ENCODE data around the gene INAVA.

INAVA gene

GRCh38 chr1:200916152-200916551 is 21.5 kb downstream of the INAVA start:
- Histone ChIP-seq H3F3A (ENCODE audit: control insufficient read depth, insufficient read depth) (no peaks in the 10 kb centered on the region), H3K27ac (ENCODE audit: low read depth, low read length) (no peak overlapping the region), H3K9me2 (replicated peaks; ENCODE audit: control insufficient read depth, low read length) (no peaks in the 10 kb centered on the region), H3K36me3 (ENCODE audit: control insufficient read depth, low read length) (no peaks in the 10 kb centered on the region), H3K4me1 (ENCODE audit: control insufficient read depth, low read length) (no peaks in the 10 kb centered on the region), H3K4me2 (ENCODE audit: low read length) (no peak overlapping the region), H3K27me3 (ENCODE audit: control insufficient read depth, low read length) (no peaks in the 10 kb centered on the region), H3K79me2 (ENCODE audit: control insufficient read depth, low read length) (no peaks in the 10 kb centered on the region), H4K20me1 (ENCODE audit: control insufficient read depth, insufficient read depth, low read depth, low read length) (no peaks in the 10 kb centered on the region), H3K9me3 (ENCODE audit: control insufficient read depth, insufficient read depth, low read length) (no peaks in the 10 kb centered on the region), H3K4me3 (ENCODE audit: low read length) (no peak overlapping the region)
- TF ChIP-seq CTCF (IDR thresholded peaks at IDR 0.05; ENCODE audit: low read depth, low read length, poor library complexity, severe bottlenecking) (peak; percentile 26), EZH2phosphoT487 (IDR thresholded peaks at IDR 0.05; ENCODE audit: borderline replicate concordance, low read length) (no peak)

GRCh38 chr1:200916681-200917080 is 22.0 kb downstream of the INAVA start:
- Histone ChIP-seq H3K4me1 (ENCODE audit: control insufficient read depth, low read length) (no peaks in the 10 kb centered on the region), H3K27ac (ENCODE audit: low read depth, low read length) (no peak overlapping the region), H3F3A (ENCODE audit: control insufficient read depth, insufficient read depth) (no peaks in the 10 kb centered on the region), H3K9me3 (ENCODE audit: control insufficient read depth, insufficient read depth, low read length) (no peaks in the 10 kb centered on the region), H4K20me1 (ENCODE audit: control insufficient read depth, insufficient read depth, low read depth, low read length) (no peaks in the 10 kb centered on the region), H3K36me3 (ENCODE audit: control insufficient read depth, low read length) (no peaks in the 10 kb centered on the region), H3K4me3 (ENCODE audit: low read length) (no peak overlapping the region), H3K27me3 (ENCODE audit: control insufficient read depth, low read length) (no peaks in the 10 kb centered on the region), H3K79me2 (ENCODE audit: control insufficient read depth, low read length) (no peaks in the 10 kb centered on the region), H3K4me2 (ENCODE audit: low read length) (no peak overlapping the region), H3K9me2 (replicated peaks; ENCODE audit: control insufficient read depth, low read length) (no peaks in the 10 kb centered on the region)
- TF ChIP-seq CTCF (IDR thresholded peaks at IDR 0.05; ENCODE audit: low read depth, low read length, poor library complexity, severe bottlenecking) (no peak), EZH2phosphoT487 (IDR thresholded peaks at IDR 0.05; ENCODE audit: borderline replicate concordance, low read length) (no peak)

- H3K4me2 ChIP-seq (ENCODE audit: low read length): no peak overlapping the region
- no peaks in the 10 kb centered on the region for H3K9me3 ChIP-seq (ENCODE audit: control insufficient read depth, insufficient read depth, low read length)
- H3K79me2 ChIP-seq (ENCODE audit: control insufficient read depth, low read length): no peaks in the 10 kb centered on the region
- TF ChIP-seq CTCF (IDR thresholded peaks at IDR 0.05; ENCODE audit: low read depth, low read length, poor library complexity, severe bottlenecking): no peak
- no peaks in the 10 kb centered on the region for H3K9me2 ChIP-seq (replicated peaks; ENCODE audit: control insufficient read depth, low read length)
- no peaks in the 10 kb centered on the region for H3K36me3 ChIP-seq (ENCODE audit: control insufficient read depth, low read length)
- no peak overlapping the region for H3K4me3 ChIP-seq (ENCODE audit: low read length)
- no peaks in the 10 kb centered on the region for H3K4me1 ChIP-seq (ENCODE audit: control insufficient read depth, low read length)
- no peaks in the 10 kb centered on the region for H4K20me1 ChIP-seq (ENCODE audit: control insufficient read depth, insufficient read depth, low read depth, low read length)
- no peak overlapping the region for H3K27ac ChIP-seq (ENCODE audit: low read depth, low read length)
- no peaks in the 10 kb centered on the region for H3F3A ChIP-seq (ENCODE audit: control insufficient read depth, insufficient read depth)
- H3K27me3 ChIP-seq (ENCODE audit: control insufficient read depth, low read length): no peaks in the 10 kb centered on the region
Measured at GRCh38 chr1:200917291-200917817, 22.7 kb downstream of the INAVA start.

Measured in DOHH2 (cell line).